ENCODE results near the gene NCAPG2. TPM values are rescaled to one million over a fixed set of nuclear protein-coding genes. Genes with fewer than 3 reads are reported as not detected.
A peak's percentile ranks its signal among the peaks of the same experiment; 100 is the strongest.

The NCAPG2 gene
- total RNA-seq, 2 experiments from 2014 or later: 61.8 to 111 TPM

DNA sequence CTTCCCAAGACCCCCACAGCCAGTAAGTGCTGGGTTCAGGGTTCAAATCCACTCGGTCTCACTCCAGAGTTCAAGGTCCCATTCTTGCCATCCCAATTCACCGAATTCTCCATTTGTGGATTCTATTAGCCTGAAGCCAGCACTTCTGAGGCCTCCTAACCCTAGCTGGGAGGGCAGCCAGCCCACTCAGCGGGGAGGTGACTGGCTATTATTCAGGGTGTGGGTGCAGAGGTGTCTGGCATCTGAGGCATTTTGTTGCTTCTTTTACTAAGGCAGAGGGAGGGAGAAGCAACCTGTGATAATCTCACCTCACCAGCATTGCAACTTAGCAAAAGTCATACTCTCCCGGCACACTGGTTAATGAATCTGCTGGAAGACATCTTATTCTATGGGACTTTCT lies 108.3 kb downstream of the NCAPG2 start:
- intact Hi-C loops (cut with micrococcal nuclease; ENCODE audit: unreplicated experiment): no loop called here
- H3K4me3 ChIP-seq (ENCODE audit: low read depth, low read length, poor library complexity, severe bottlenecking): no peak overlapping the region
- no peaks in the 10 kb centered on the region for H3K4me1 ChIP-seq (ENCODE audit: insufficient read depth, low read length, poor library complexity, severe bottlenecking)
- BruUV-seq (replicated peaks): no TSS peak
- no peaks in the 10 kb centered on the region for H3K9me2 ChIP-seq (ENCODE audit: insufficient read depth, low read length)
- no peak overlapping the region for H2AFZ ChIP-seq (ENCODE audit: low read length)
- no peaks in the 10 kb centered on the region for H4K20me1 ChIP-seq (ENCODE audit: insufficient read depth, low read length)
- H3K27ac ChIP-seq (ENCODE audit: low read depth, low read length, poor library complexity, severe bottlenecking): no peak overlapping the region
- no peaks in the 10 kb centered on the region for H3K9me3 ChIP-seq (ENCODE audit: low read length)
- no peak for TF ChIP-seq EZH2phosphoT487 (IDR thresholded peaks at IDR 0.05; ENCODE audit: borderline replicate concordance, low read depth, low read length)
- TF ChIP-seq, protein P1, sequence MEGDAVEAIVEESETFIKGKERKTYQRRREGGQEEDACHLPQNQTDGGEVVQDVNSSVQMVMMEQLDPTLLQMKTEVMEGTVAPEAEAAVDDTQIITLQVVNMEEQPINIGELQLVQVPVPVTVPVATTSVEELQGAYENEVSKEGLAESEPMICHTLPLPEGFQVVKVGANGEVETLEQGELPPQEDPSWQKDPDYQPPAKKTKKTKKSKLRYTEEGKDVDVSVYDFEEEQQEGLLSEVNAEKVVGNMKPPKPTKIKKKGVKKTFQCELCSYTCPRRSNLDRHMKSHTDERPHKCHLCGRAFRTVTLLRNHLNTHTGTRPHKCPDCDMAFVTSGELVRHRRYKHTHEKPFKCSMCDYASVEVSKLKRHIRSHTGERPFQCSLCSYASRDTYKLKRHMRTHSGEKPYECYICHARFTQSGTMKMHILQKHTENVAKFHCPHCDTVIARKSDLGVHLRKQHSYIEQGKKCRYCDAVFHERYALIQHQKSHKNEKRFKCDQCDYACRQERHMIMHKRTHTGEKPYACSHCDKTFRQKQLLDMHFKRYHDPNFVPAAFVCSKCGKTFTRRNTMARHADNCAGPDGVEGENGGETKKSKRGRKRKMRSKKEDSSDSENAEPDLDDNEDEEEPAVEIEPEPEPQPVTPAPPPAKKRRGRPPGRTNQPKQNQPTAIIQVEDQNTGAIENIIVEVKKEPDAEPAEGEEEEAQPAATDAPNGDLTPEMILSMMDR (conservative IDR thresholded peaks at IDR 0.05; ENCODE audit: low read length): no peak
- H3K4me2 ChIP-seq (ENCODE audit: low read length): no peak overlapping the region
- H3K79me2 ChIP-seq (ENCODE audit: insufficient read depth, low read depth, low read length): no peaks in the 10 kb centered on the region
- DNase-seq (ENCODE audit: low spot score): no peak
- H3K36me3 ChIP-seq (ENCODE audit: insufficient read depth, low read length): no peaks in the 10 kb centered on the region
- CTCF ChIA-PET (ENCODE audit: unreplicated experiment): no interaction called here
- POLR2A ChIA-PET: no interaction called here

DNA sequence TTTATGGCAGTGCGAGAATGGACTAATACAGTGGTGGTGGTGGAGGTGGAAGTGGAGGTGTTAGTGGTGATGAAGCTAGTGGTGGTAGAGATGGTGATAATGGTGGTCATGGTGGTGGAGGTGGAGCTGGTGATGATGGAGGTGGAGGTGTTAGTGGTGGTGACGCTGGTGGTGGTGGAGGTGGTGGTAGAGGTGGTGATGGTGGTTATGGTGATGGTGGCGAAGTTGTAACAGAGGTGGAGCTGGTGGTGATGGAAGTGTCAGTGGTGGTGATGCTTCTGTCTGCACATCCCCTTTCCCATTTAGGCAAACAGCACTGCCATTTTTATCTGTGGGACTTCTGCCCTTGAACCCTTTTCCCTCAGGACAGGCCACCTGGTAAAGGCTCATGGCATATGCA lies 109.5 kb downstream of the NCAPG2 start:
- peak; percentile 9 for DNase-seq (ENCODE audit: low spot score)
- intact Hi-C loops (cut with micrococcal nuclease; ENCODE audit: unreplicated experiment): no loop called here

DNA sequence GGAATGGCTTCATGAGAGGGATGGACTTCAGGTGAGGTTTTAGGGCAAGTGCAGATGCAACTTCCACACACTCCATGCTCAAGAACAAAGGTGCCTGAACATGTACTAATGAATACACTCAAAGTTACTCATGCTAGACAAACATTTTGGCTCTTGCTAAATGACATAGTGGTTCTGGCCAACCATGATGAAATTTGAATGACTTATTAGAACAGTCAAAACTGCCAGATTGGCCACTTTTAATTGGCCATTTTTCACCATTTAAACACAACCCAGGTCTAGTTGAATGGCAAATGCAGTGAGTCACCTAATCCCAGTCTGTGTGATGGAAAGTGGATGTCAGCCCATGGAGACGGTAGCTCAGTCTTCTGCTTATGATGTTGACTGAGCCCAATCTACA lies 112.1 kb downstream of the NCAPG2 start:
- intact Hi-C loops (cut with micrococcal nuclease; ENCODE audit: unreplicated experiment): no loop called here
- Histone ChIP-seq H3K9me2 (ENCODE audit: insufficient read depth, low read length) (no peaks in the 10 kb centered on the region), H3K4me2 (ENCODE audit: low read length) (no peak overlapping the region), H2AFZ (ENCODE audit: low read length) (no peak overlapping the region), H3K9me3 (ENCODE audit: low read length) (no peaks in the 10 kb centered on the region), H3K36me3 (ENCODE audit: insufficient read depth, low read length) (no peaks in the 10 kb centered on the region), H3K4me1 (ENCODE audit: insufficient read depth, low read length, poor library complexity, severe bottlenecking) (no peaks in the 10 kb centered on the region), H4K20me1 (ENCODE audit: insufficient read depth, low read length) (no peaks in the 10 kb centered on the region), H3K27ac (ENCODE audit: low read depth, low read length, poor library complexity, severe bottlenecking) (no peak overlapping the region), H3K79me2 (ENCODE audit: insufficient read depth, low read depth, low read length) (no peaks in the 10 kb centered on the region), H3K4me3 (ENCODE audit: low read depth, low read length, poor library complexity, severe bottlenecking) (no peak overlapping the region)
- TF ChIP-seq EZH2phosphoT487 (IDR thresholded peaks at IDR 0.05; ENCODE audit: borderline replicate concordance, low read depth, low read length): no peak
- TF ChIP-seq, protein P1 (conservative IDR thresholded peaks at IDR 0.05; ENCODE audit: low read length): no peak
- ChIA-PET POLR2A (no interaction called here), CTCF (ENCODE audit: unreplicated experiment) (no interaction called here)
- no TSS peak for BruUV-seq (replicated peaks)
- no peak for DNase-seq (ENCODE audit: low spot score)

More for the DNA sequence above, 109.5 kb downstream of the NCAPG2 start:
- BruUV-seq (replicated peaks): no TSS peak
- ChIA-PET CTCF (ENCODE audit: unreplicated experiment) (no interaction called here), POLR2A (no interaction called here)
- Histone ChIP-seq H4K20me1 (ENCODE audit: insufficient read depth, low read length) (no peaks in the 10 kb centered on the region), H3K27ac (ENCODE audit: low read depth, low read length, poor library complexity, severe bottlenecking) (no peak overlapping the region), H3K4me2 (ENCODE audit: low read length) (no peak overlapping the region), H3K4me1 (ENCODE audit: insufficient read depth, low read length, poor library complexity, severe bottlenecking) (no peaks in the 10 kb centered on the region), H2AFZ (ENCODE audit: low read length) (no peak overlapping the region), H3K9me3 (ENCODE audit: low read length) (no peaks in the 10 kb centered on the region), H3K79me2 (ENCODE audit: insufficient read depth, low read depth, low read length) (no peaks in the 10 kb centered on the region), H3K4me3 (ENCODE audit: low read depth, low read length, poor library complexity, severe bottlenecking) (no peak overlapping the region), H3K9me2 (ENCODE audit: insufficient read depth, low read length) (no peaks in the 10 kb centered on the region), H3K36me3 (ENCODE audit: insufficient read depth, low read length) (no peaks in the 10 kb centered on the region)
- TF ChIP-seq EZH2phosphoT487 (IDR thresholded peaks at IDR 0.05; ENCODE audit: borderline replicate concordance, low read depth, low read length): no peak
- TF ChIP-seq, protein P1 (conservative IDR thresholded peaks at IDR 0.05; ENCODE audit: low read length): no peak
